HepG2 (cell line): ENCODE measurements around the gene ZNF624. TPM values are rescaled to one million over a fixed set of nuclear protein-coding genes. Genes with fewer than 3 reads are reported as not detected.

Experiments used
- ELF3 ChIP-seq: IDR thresholded peaks from 2 replicates; pipeline ENCODE4 v1.6.1; 2016; ENCODE audit warnings: missing genetic modification reagents, missing compliant biosample characterization
- FOXA3 ChIP-seq: IDR thresholded peaks from 2 replicates; pipeline ENCODE4 v1.6.1; 2016; ENCODE audit warnings: missing genetic modification reagents, missing compliant biosample characterization
- MTA1 ChIP-seq: sonication (generic); formaldehyde crosslinking; IDR thresholded peaks from 2 replicates; pipeline ENCODE4 v1.4.0; 2020; ENCODE audit warnings: missing genetic modification reagents, mild to moderate bottlenecking, borderline replicate concordance
- POGZ ChIP-seq: sonication (generic); formaldehyde crosslinking; IDR thresholded peaks from 2 replicates; pipeline ENCODE4 v1.4.0; 2020; ENCODE audit warnings: mild to moderate bottlenecking, missing genetic modification reagents
- RBAK ChIP-seq: sonication (generic); formaldehyde crosslinking; IDR thresholded peaks from 2 replicates; pipeline ENCODE4 v1.5.1; 2020; ENCODE audit warnings: mild to moderate bottlenecking, missing genetic modification reagents
- TAF15 ChIP-seq: fragments of 200-400 bp; formaldehyde crosslinking; IDR thresholded peaks from one replicate; pipeline ENCODE4 v1.6.1; 2018; ENCODE audit warnings: mild to moderate bottlenecking, low read depth, low read length; ENCODE audit not compliant: poor library complexity, severe bottlenecking
- TBL1XR1 ChIP-seq: fragments of 150-350 bp; IDR thresholded peaks from 2 replicates; pipeline ENCODE4 v1.6.1; 2014; ENCODE audit warnings: borderline replicate concordance, low read length; ENCODE audit not compliant: partially characterized antibody
- TRIM24 ChIP-seq: sonication (generic); formaldehyde crosslinking; IDR thresholded peaks from 2 replicates; pipeline ENCODE4 v1.8.0; 2022; ENCODE audit warnings: mild to moderate bottlenecking, missing genetic modification reagents
- ZMYM4 ChIP-seq: sonication (generic); formaldehyde crosslinking; IDR thresholded peaks from 2 replicates; pipeline ENCODE4 v1.8.1; 2023; ENCODE audit warnings: mild to moderate bottlenecking, missing genetic modification reagents
- ZNF44 ChIP-seq: sonication (generic); formaldehyde crosslinking; IDR thresholded peaks from 2 replicates; pipeline ENCODE4 v1.5.1; 2020; ENCODE audit warnings: mild to moderate bottlenecking, missing genetic modification reagents
- ZNF878 ChIP-seq: sonication (generic); formaldehyde crosslinking; IDR thresholded peaks from 2 replicates; pipeline ENCODE4 v1.8.1; 2023; ENCODE audit warnings: mild to moderate bottlenecking, missing genetic modification reagents, moderate library complexity
- polyA plus RNA-seq, 8 experiments: library from polyadenylated mRNA; depleted of rRNA in 3 of 8; stranded (reverse) in 7 of 8; unstranded in 1 of 8; fragments of >200 nt; fragmentation: Illumina TruSeq in 4 of 8; extraction: Trizol in 4 of 8; gene quantifications; 2 replicates each; pipeline versions ENCODE4 v1.2.1 to v1.2.3, GENCODE V29; 2011 to 2016; ENCODE audit warnings: low read depth in 4 of 8, missing spikeins in 1 of 8, mixed read lengths in 1 of 8; ENCODE audit not compliant: insufficient read depth in 1 of 8
- total RNA-seq, 5 experiments: library from RNA; depleted of rRNA; stranded (reverse); fragments of >200 nt; fragmentation: Illumina TruSeq; extraction: Trizol; gene quantifications; 2 replicates each; pipeline ENCODE4 v1.2.3, GENCODE V29; 2016; ENCODE audit warnings: low read depth in 1 of 5
- TF ChIP-seq, protein P1 (sequence below): sonication (generic); formaldehyde crosslinking; IDR thresholded peaks from 2 replicates; pipeline ENCODE4 v1.5.1; 2020; ENCODE audit warnings: mild to moderate bottlenecking, missing genetic modification reagents, borderline replicate concordance
- TF ChIP-seq, protein P2 (sequence below): IDR thresholded peaks from 2 replicates; pipeline ENCODE4 v1.6.1; 2016; ENCODE audit warnings: low read depth, control low read depth
- TF ChIP-seq, protein P3 (sequence below): sonication (generic); formaldehyde crosslinking; IDR thresholded peaks from 2 replicates; pipeline ENCODE4 v1.4.0; 2020; ENCODE audit warnings: missing genetic modification reagents, borderline replicate concordance
- TF ChIP-seq, protein P4 (sequence below): IDR thresholded peaks from 2 replicates; pipeline ENCODE4 v1.6.1; 2018; ENCODE audit warnings: missing genetic modification reagents
- TF ChIP-seq, protein P5 (sequence below): sonication (generic); formaldehyde crosslinking; conservative IDR thresholded peaks from 2 replicates; pipeline ENCODE4 v1.8.0; 2022; ENCODE audit warnings: mild to moderate bottlenecking, moderate library complexity, missing genetic modification reagents

Gene ZNF624
- total and polyA plus RNA-seq, 2 of the 13 experiments (the other 11 are each of a cell fraction or from before 2014, with no cell fraction given), result 0.75 to 3.5 TPM

DNA sequence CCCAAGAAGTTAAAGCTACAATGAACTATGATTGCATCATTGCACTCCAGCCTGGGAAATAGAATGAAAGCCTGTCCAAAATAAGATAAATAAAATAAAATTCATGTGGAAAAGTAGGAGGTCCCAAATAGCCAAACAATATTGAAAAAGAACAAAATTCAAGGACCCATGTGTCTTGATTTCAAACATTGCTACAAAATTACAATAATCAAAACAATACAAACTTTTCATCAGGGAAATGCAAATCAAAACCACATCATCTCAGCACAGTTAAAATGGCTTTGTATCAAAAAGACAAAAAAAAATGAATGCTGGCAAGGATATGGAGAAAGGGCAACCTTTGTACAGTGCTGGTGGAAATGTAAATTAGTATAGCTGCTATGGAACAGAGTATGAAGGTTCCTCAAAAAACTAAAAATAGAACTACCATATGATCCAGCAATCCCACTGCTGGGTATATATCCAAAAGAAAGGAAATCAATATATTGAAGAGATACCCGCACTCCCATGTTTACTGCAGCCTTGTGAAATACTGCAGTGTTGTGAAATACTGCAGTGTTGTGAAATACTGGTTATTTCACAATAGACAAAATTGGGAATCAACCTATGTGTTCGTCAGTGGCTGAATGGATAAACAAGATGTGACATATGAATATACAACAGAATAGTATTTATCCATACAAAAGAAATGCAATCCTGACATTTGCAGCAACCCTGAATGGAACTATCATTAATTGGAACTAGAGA is 60.1 kb downstream of the ZNF624 start (continued):
- TF ChIP-seq ELF3 (peak; percentile 41; the same call in 1 of the 2 replicates), ZNF878 (CRISPR knock-in tag) (peak; percentile 35; the same call in 1 of the 2 replicates), ZMYM4 (CRISPR knock-in tag) (peak; percentile 71; the same call in 1 of the 2 replicates), RBAK (CRISPR knock-in tag) (0 out of 2 replicates have a peak, but pooled peaks have one; percentile 30), ZNF44 (CRISPR knock-in tag) (no peak), TBL1XR1 (peak; percentile 28), MTA1 (CRISPR knock-in tag) (no peak; the same call in 1 of the 2 replicates), POGZ (peak; percentile 87), FOXA3 (CRISPR knock-in tag) (peak; percentile 93), TRIM24 (CRISPR knock-in tag) (peak; percentile 100), TAF15 (no peak)
- TF ChIP-seq, protein P1, sequence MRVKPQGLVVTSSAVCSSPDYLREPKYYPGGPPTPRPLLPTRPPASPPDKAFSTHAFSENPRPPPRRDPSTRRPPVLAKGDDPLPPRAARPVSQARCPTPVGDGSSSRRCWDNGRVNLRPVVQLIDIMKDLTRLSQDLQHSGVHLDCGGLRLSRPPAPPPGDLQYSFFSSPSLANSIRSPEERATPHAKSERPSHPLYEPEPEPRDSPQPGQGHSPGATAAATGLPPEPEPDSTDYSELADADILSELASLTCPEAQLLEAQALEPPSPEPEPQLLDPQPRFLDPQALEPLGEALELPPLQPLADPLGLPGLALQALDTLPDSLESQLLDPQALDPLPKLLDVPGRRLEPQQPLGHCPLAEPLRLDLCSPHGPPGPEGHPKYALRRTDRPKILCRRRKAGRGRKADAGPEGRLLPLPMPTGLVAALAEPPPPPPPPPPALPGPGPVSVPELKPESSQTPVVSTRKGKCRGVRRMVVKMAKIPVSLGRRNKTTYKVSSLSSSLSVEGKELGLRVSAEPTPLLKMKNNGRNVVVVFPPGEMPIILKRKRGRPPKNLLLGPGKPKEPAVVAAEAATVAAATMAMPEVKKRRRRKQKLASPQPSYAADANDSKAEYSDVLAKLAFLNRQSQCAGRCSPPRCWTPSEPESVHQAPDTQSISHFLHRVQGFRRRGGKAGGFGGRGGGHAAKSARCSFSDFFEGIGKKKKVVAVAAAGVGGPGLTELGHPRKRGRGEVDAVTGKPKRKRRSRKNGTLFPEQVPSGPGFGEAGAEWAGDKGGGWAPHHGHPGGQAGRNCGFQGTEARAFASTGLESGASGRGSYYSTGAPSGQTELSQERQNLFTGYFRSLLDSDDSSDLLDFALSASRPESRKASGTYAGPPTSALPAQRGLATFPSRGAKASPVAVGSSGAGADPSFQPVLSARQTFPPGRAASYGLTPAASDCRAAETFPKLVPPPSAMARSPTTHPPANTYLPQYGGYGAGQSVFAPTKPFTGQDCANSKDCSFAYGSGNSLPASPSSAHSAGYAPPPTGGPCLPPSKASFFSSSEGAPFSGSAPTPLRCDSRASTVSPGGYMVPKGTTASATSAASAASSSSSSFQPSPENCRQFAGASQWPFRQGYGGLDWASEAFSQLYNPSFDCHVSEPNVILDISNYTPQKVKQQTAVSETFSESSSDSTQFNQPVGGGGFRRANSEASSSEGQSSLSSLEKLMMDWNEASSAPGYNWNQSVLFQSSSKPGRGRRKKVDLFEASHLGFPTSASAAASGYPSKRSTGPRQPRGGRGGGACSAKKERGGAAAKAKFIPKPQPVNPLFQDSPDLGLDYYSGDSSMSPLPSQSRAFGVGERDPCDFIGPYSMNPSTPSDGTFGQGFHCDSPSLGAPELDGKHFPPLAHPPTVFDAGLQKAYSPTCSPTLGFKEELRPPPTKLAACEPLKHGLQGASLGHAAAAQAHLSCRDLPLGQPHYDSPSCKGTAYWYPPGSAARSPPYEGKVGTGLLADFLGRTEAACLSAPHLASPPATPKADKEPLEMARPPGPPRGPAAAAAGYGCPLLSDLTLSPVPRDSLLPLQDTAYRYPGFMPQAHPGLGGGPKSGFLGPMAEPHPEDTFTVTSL (CRISPR knock-in tag), result peak; percentile 51; the same call in 1 of the 2 replicates
- TF ChIP-seq, protein P2, sequence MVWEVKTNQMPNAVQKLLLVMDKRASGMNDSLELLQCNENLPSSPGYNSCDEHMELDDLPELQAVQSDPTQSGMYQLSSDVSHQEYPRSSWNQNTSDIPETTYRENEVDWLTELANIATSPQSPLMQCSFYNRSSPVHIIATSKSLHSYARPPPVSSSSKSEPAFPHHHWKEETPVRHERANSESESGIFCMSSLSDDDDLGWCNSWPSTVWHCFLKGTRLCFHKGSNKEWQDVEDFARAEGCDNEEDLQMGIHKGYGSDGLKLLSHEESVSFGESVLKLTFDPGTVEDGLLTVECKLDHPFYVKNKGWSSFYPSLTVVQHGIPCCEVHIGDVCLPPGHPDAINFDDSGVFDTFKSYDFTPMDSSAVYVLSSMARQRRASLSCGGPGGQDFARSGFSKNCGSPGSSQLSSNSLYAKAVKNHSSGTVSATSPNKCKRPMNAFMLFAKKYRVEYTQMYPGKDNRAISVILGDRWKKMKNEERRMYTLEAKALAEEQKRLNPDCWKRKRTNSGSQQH (CRISPR knock-in tag), result no peak
- TF ChIP-seq, protein P3, sequence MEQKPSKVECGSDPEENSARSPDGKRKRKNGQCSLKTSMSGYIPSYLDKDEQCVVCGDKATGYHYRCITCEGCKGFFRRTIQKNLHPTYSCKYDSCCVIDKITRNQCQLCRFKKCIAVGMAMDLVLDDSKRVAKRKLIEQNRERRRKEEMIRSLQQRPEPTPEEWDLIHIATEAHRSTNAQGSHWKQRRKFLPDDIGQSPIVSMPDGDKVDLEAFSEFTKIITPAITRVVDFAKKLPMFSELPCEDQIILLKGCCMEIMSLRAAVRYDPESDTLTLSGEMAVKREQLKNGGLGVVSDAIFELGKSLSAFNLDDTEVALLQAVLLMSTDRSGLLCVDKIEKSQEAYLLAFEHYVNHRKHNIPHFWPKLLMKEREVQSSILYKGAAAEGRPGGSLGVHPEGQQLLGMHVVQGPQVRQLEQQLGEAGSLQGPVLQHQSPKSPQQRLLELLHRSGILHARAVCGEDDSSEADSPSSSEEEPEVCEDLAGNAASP (CRISPR knock-in tag), result 0 out of 2 replicates have a peak, but pooled peaks have one; percentile 25
- TF ChIP-seq, protein P4, sequence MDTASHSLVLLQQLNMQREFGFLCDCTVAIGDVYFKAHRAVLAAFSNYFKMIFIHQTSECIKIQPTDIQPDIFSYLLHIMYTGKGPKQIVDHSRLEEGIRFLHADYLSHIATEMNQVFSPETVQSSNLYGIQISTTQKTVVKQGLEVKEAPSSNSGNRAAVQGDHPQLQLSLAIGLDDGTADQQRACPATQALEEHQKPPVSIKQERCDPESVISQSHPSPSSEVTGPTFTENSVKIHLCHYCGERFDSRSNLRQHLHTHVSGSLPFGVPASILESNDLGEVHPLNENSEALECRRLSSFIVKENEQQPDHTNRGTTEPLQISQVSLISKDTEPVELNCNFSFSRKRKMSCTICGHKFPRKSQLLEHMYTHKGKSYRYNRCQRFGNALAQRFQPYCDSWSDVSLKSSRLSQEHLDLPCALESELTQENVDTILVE (CRISPR knock-in tag), result peak; percentile 35; the same call in 1 of the 2 replicates
- TF ChIP-seq, protein P5, sequence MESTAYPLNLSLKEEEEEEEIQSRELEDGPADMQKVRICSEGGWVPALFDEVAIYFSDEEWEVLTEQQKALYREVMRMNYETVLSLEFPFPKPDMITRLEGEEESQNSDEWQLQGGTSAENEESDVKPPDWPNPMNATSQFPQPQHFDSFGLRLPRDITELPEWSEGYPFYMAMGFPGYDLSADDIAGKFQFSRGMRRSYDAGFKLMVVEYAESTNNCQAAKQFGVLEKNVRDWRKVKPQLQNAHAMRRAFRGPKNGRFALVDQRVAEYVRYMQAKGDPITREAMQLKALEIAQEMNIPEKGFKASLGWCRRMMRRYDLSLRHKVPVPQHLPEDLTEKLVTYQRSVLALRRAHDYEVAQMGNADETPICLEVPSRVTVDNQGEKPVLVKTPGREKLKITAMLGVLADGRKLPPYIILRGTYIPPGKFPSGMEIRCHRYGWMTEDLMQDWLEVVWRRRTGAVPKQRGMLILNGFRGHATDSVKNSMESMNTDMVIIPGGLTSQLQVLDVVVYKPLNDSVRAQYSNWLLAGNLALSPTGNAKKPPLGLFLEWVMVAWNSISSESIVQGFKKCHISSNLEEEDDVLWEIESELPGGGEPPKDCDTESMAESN (CRISPR knock-in tag), result 0 out of 2 replicates have a peak, but pooled peaks have one; percentile 45
